ENCODE measurements around the gene SCGB3A1. TPM values are rescaled to one million over a fixed set of nuclear protein-coding genes. Genes with fewer than 3 reads are reported as not detected.

SCGB3A1 gene
- total RNA-seq, 1 experiment from 2014 or later: not detected

DNA sequence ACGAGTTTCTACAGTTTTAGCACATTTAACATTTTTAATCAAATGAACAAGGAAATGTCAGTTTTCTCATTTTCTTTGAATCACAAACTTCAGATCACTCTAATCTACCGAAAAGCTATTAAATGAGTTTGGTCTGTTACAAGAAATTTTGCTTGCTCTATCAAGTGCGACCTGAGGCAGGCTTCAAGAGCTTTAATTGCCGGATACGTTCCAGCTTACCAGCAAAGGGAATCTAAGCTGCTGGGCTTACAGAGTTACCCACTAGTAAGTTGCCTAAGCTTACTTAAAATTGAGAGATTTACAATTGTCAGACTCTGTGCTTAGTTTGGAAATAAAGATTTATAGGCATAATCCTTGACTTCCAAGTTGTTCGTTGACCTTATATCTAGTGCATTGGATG lies 10.6 kb downstream of the SCGB3A1 start:
- Histone ChIP-seq H3K27ac (ENCODE audit: insufficient read length, low read depth, low read length) (no peak overlapping the region), H2AFZ (ENCODE audit: low read length) (no peak overlapping the region), H4K20me1 (ENCODE audit: control insufficient read depth, insufficient read depth, insufficient read length) (no peaks in the 10 kb centered on the region), H3K9me3 (ENCODE audit: control insufficient read depth, low read depth, low read length) (no peaks in the 10 kb centered on the region), H2BK20ac (ENCODE audit: low read depth, low read length, poor library complexity, severe bottlenecking) (no peak overlapping the region), H3K23ac (ENCODE audit: insufficient read length, low read depth, low read length) (no peak overlapping the region), H3K79me1 (ENCODE audit: insufficient read depth, low read depth, low read length, poor library complexity, severe bottlenecking) (no peaks in the 10 kb centered on the region), H3K14ac (ENCODE audit: insufficient read depth, low read length) (no peak overlapping the region), H2BK120ac (ENCODE audit: low read depth, low read length, poor library complexity, severe bottlenecking) (no peak overlapping the region), H3K9ac (ENCODE audit: extremely low read depth, insufficient read length, low read length) (no peak overlapping the region), H3K27me3 (ENCODE audit: insufficient read depth, low read length) (no peaks in the 10 kb centered on the region), H3T11ph (ENCODE audit: low read length) (no peak overlapping the region), H2AK5ac (ENCODE audit: insufficient read length, low read length) (no peak overlapping the region), H3K79me2 (ENCODE audit: insufficient read depth, low read length) (no peaks in the 10 kb centered on the region), H4K5ac (ENCODE audit: insufficient read length, low read depth, low read length) (no peak overlapping the region), H4K8ac (replicated peaks; ENCODE audit: insufficient read length, low read depth, low read length) (no peak overlapping the region), H2BK12ac (ENCODE audit: insufficient read length, low read depth, low read length) (no peak overlapping the region), H3K4me1 (ENCODE audit: insufficient read depth, low read length) (no peaks in the 10 kb centered on the region), H3K23me2 (ENCODE audit: insufficient read length, low read depth, low read length, poor library complexity, severe bottlenecking) (no peaks in the 10 kb centered on the region), H2BK5ac (ENCODE audit: insufficient read length, low read length) (no peak overlapping the region), H3K18ac (ENCODE audit: insufficient read length, low read depth, low read length) (no peak overlapping the region), H4K91ac (ENCODE audit: insufficient read length, low read depth, low read length) (no peak overlapping the region), H3K4ac (ENCODE audit: low read depth, low read length) (no peak overlapping the region), H2BK15ac (ENCODE audit: low read depth, low read length) (no peak overlapping the region), H3K56ac (ENCODE audit: insufficient read length, low read depth, low read length) (no peak overlapping the region), H3K4me2 (ENCODE audit: insufficient read depth, insufficient read length, low read length) (no peak overlapping the region)
- Mint-ChIP-seq H3K36me3 (ENCODE audit: insufficient read depth in 1 of 3, low read depth in 3 of 3) (peaks cover 7 to 28% (median 21%) of the 10 kb centered on the region in 3 experiments; a peak in 6 of 7 replicates), H3K9me3 (no peaks in the 10 kb centered on the region), H3K27ac (peak overlapping the region in 1 of 3 experiments; percentile 53; a peak in 2 of 7 replicates), H3K27me3 (ENCODE audit: low read depth) (peaks cover 14% of the 10 kb centered on the region), H3K4me1 (no peaks in the 10 kb centered on the region), H3K4me3 (no peak overlapping the region)
- no peak for DNase-seq
- TF ChIP-seq, protein P1, sequence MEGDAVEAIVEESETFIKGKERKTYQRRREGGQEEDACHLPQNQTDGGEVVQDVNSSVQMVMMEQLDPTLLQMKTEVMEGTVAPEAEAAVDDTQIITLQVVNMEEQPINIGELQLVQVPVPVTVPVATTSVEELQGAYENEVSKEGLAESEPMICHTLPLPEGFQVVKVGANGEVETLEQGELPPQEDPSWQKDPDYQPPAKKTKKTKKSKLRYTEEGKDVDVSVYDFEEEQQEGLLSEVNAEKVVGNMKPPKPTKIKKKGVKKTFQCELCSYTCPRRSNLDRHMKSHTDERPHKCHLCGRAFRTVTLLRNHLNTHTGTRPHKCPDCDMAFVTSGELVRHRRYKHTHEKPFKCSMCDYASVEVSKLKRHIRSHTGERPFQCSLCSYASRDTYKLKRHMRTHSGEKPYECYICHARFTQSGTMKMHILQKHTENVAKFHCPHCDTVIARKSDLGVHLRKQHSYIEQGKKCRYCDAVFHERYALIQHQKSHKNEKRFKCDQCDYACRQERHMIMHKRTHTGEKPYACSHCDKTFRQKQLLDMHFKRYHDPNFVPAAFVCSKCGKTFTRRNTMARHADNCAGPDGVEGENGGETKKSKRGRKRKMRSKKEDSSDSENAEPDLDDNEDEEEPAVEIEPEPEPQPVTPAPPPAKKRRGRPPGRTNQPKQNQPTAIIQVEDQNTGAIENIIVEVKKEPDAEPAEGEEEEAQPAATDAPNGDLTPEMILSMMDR (conservative IDR thresholded peaks at IDR 0.05): no peak
- whole genome bisulfite sequencing (ENCODE audit: extremely low coverage, insufficient read length, low lambda C conversion rate): no CpG with 5 or more reads among the region's 6 CpGs
